ENCODE data around the gene INO80B. TPM values are rescaled to one million over a fixed set of nuclear protein-coding genes. Genes with fewer than 3 reads are reported as not detected.

INO80B gene
- total and polyA plus RNA-seq, 2 of the 8 experiments (the other 6 are each of a cell fraction or from before 2014, with no cell fraction given): 3.9 to 18.5 TPM

DNA sequence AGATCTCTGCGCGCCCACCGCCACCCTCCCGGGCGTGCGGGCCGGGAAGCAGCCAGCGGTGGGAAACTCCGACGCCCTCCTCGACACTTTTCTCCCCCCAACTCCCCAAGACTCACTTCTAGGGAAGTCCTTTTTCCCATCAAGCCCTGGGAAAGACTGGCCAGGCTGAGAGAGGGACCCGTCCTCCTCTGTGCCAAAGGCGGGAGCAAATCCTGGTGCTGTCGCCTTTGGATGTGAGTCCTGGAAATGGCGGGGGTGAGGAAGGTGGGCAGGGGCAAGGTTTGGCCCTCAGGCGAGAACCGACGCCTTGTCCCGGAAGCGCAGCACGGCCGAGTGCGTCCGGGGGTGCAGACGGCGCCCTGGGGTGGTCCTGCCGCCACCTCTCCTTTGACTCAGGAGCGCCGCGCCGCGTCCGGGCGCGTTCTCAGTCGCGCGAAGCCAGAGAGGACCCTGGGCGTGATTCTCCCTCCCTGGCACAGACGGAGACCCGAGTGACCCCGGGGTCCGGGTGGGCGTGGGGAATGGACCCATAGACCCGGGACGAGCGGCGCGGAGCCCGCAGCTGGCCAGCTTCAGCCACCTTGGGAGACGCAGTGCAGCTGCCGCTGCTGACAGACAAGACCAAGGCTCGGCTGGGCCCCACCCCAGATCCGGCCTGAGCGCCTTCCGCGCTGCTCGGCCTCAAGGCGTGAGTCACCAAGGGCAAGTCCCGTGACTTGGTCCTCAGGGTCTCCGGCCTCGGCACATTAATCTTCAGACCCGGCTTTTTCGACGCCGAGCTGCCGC lies 48.0 kb downstream of the INO80B start (continued):
- peak in 1 of 2 experiments; percentile 66; a peak in 2 of 4 replicates for TF ChIP-seq SIN3A (conservative IDR thresholded peaks at IDR 0.05 in 1 of 2, IDR thresholded peaks at IDR 0.05 in 1 of 2; ENCODE audit: low read depth in 1 of 2, low read length in 2 of 2)
- TF ChIP-seq KDM4A (IDR thresholded peaks at IDR 0.05; ENCODE audit: low read depth, low read length, severe bottlenecking): no peak
- no peak for TF ChIP-seq BACH1 (IDR thresholded peaks at IDR 0.05; ENCODE audit: low read length)
- TF ChIP-seq JUND (IDR thresholded peaks at IDR 0.05; ENCODE audit: low read length): peak; percentile 63; the same call in 1 of the 2 replicates
- TF ChIP-seq POU5F1 (IDR thresholded peaks at IDR 0.05; ENCODE audit: low read depth, low read length): no peak
- no peak for TF ChIP-seq GTF2F1 (IDR thresholded peaks at IDR 0.05; ENCODE audit: borderline replicate concordance, low read depth, low read length)
- TF ChIP-seq SRF (IDR thresholded peaks at IDR 0.05; ENCODE audit: low read depth, low read length): no peak
- TF ChIP-seq, protein P1, sequence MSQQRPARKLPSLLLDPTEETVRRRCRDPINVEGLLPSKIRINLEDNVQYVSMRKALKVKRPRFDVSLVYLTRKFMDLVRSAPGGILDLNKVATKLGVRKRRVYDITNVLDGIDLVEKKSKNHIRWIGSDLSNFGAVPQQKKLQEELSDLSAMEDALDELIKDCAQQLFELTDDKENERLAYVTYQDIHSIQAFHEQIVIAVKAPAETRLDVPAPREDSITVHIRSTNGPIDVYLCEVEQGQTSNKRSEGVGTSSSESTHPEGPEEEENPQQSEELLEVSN (IDR thresholded peaks at IDR 0.05): peak; percentile 56
- peak; percentile 38; the same call in 1 of the 2 replicates for TF ChIP-seq TBP (IDR thresholded peaks at IDR 0.05; ENCODE audit: low read depth, low read length)
- no peak for TF ChIP-seq POLR2AphosphoS5 (IDR thresholded peaks at IDR 0.05; ENCODE audit: low read depth, low read length)
- TF ChIP-seq CTBP2 (IDR thresholded peaks at IDR 0.05; ENCODE audit: borderline replicate concordance, insufficient read depth, insufficient read length, low read length): peak; percentile 24
- no peak for TF ChIP-seq PHF8 (conservative IDR thresholded peaks at IDR 0.05; ENCODE audit: low read depth, low read length)
- TF ChIP-seq TAF7 (optimal IDR thresholded peaks at IDR 0.05; ENCODE audit: borderline replicate concordance, low read depth, low read length): no peak
- peak; percentile 90 for TF ChIP-seq SUZ12 (IDR thresholded peaks at IDR 0.05; ENCODE audit: low read length)
- TF ChIP-seq CHD1 (IDR thresholded peaks at IDR 0.05; ENCODE audit: low read depth, low read length): no peak
- no peak for TF ChIP-seq NRF1 (IDR thresholded peaks at IDR 0.05; ENCODE audit: low read depth, low read length)
- TF ChIP-seq RXRA (IDR thresholded peaks at IDR 0.05; ENCODE audit: insufficient read depth, low read depth, low read length): no peak
- no peak for TF ChIP-seq ATF3 (IDR thresholded peaks at IDR 0.05; ENCODE audit: insufficient read depth, low read depth, low read length)
- TF ChIP-seq RNF2 (IDR thresholded peaks at IDR 0.05; ENCODE audit: borderline replicate concordance, low read depth, low read length, missing control alignments, poor library complexity, severe bottlenecking): peak; percentile 59
- no peak; the same call in 1 of the 2 replicates for TF ChIP-seq CBX8 (IDR thresholded peaks at IDR 0.05; ENCODE audit: borderline replicate concordance, low read depth, low read length)
- TF ChIP-seq EZH2 (IDR thresholded peaks at IDR 0.05; ENCODE audit: low read depth, low read length, severe bottlenecking): peak; percentile 86
